DND-41 (cell line): Measurements from ENCODE around the gene TFEB.

ENCODE experiments used
- ATAC-seq: fragments of 200-7000 bp; cut with Tn5 transposase; 3 replicates; pipeline ENCODE4 v1.9.1; 2021; ENCODE audit warnings: low read depth; ENCODE audit not compliant: insufficient read depth
- DNase-seq: peaks from one replicate; pipeline ENCODE4 v3.0.0-alpha.2; 2020
- H2AFZ ChIP-seq: 2 replicates; pipeline ENCODE4 v1.6.0; 2012; ENCODE audit warnings: low read depth, low read length
- H3K27ac ChIP-seq: 2 replicates; pipeline ENCODE4 v1.5.1; 2012; ENCODE audit warnings: low read length, inconsistent platforms
- H3K27me3 ChIP-seq: fragments of 200-600 bp; sonication (generic); 2 replicates; pipeline ENCODE4 v1.6.0; 2012; ENCODE audit warnings: low read length, mild to moderate bottlenecking, inconsistent platforms; ENCODE audit not compliant: insufficient read depth, poor library complexity
- H3K36me3 ChIP-seq: 2 replicates; pipeline ENCODE4 v1.5.1; 2012; ENCODE audit warnings: low read length, inconsistent platforms; ENCODE audit not compliant: insufficient read depth
- H3K4me1 ChIP-seq: 2 replicates; pipeline ENCODE4 v1.5.1; 2012; ENCODE audit warnings: mild to moderate bottlenecking, low read length; ENCODE audit not compliant: insufficient read depth
- H3K4me2 ChIP-seq: 2 replicates; pipeline ENCODE4 v1.6.0; 2012; ENCODE audit warnings: mild to moderate bottlenecking, moderate library complexity, low read length, inconsistent platforms; ENCODE audit not compliant: insufficient read depth
- H3K4me3 ChIP-seq, 2 experiments: fragments of 200-600 bp in 1 of 2; shearing (Covaris generic) in 1 of 2; 2 replicates each; pipeline ENCODE4 v1.5.1; 2012 to 2016; ENCODE audit warnings: inconsistent platforms in 2 of 2, low read length in 2 of 2, mild to moderate bottlenecking in 2 of 2, low read depth in 1 of 2, moderate library complexity in 1 of 2
- H3K79me2 ChIP-seq: 2 replicates; pipeline ENCODE4 v1.6.0; 2012; ENCODE audit warnings: low read length, inconsistent platforms; ENCODE audit not compliant: insufficient read depth
- H3K9ac ChIP-seq: 2 replicates; pipeline ENCODE4 v1.6.0; 2012; ENCODE audit warnings: low read depth, mild to moderate bottlenecking, inconsistent platforms, low read length, moderate library complexity
- H3K9me3 ChIP-seq: 2 replicates; pipeline ENCODE4 v1.5.1; 2012; ENCODE audit warnings: low read length, moderate library complexity, mild to moderate bottlenecking, inconsistent platforms; ENCODE audit not compliant: insufficient read depth, severe bottlenecking
- H4K20me1 ChIP-seq: 2 replicates; pipeline ENCODE4 v1.6.0; 2012; ENCODE audit warnings: low read length; ENCODE audit not compliant: insufficient read depth
- CTCF ChIP-seq: IDR thresholded peaks from 2 replicates; pipeline ENCODE4 v1.5.1; 2012; ENCODE audit warnings: borderline replicate concordance, low read length, moderate library complexity, mild to moderate bottlenecking; ENCODE audit not compliant: poor library complexity, severe bottlenecking; ENCODE audit errors: extremely low read depth
- EZH2 ChIP-seq: IDR thresholded peaks from 3 replicates; pipeline ENCODE4 v1.6.1; 2012; ENCODE audit warnings: borderline replicate concordance, low read depth, mild to moderate bottlenecking, moderate library complexity, low read length, inconsistent platforms; ENCODE audit not compliant: severe bottlenecking

The TFEB gene

GRCh38 chr6:41684311-41685180 is 50.9 kb downstream of the TFEB start:
- H3K4me1 ChIP-seq = peaks cover 18% of the 10 kb centered on the region
- no peaks in the 10 kb centered on the region for H3K79me2 ChIP-seq
- no peaks in the 10 kb centered on the region for H4K20me1 ChIP-seq
- no peak for ATAC-seq
- H3K9me3 ChIP-seq = no peaks in the 10 kb centered on the region
- no peak for DNase-seq
- H2AFZ ChIP-seq = no peak overlapping the region
- TF ChIP-seq EZH2 (no peak), CTCF (no peak)
- H3K27me3 ChIP-seq = no peaks in the 10 kb centered on the region
- H3K36me3 ChIP-seq = peaks cover 7% of the 10 kb centered on the region; the same call in 1 of the 2 replicates
- no peak overlapping the region for H3K27ac ChIP-seq
- no peak overlapping the region for H3K9ac ChIP-seq
- H3K4me2 ChIP-seq = no peak overlapping the region
- H3K4me3 ChIP-seq = no peak overlapping the region

- Histone ChIP-seq H3K4me1 (peaks cover 18% of the 10 kb centered on the region), H3K36me3 (peaks cover 7% of the 10 kb centered on the region; the same call in 1 of the 2 replicates), H3K4me2 (peak overlapping the region; percentile 32), H3K9me3 (no peaks in the 10 kb centered on the region), H2AFZ (peak overlapping the region; percentile 53; the same call in 1 of the 2 replicates), H3K27me3 (no peaks in the 10 kb centered on the region), H3K79me2 (no peaks in the 10 kb centered on the region), H4K20me1 (no peaks in the 10 kb centered on the region), H3K9ac (no peak overlapping the region), H3K27ac (0 out of 2 replicates have a peak overlapping the region, but pooled peaks have one; percentile 12), H3K4me3 (no peak overlapping the region)
- DNase-seq = peak; percentile 80
- peak; percentile 97 for ATAC-seq
- TF ChIP-seq EZH2 (no peak), CTCF (peak; percentile 96)
Observed at GRCh38 chr6:41683523-41684310, 51.7 kb downstream of the TFEB start.

GRCh38 chr6:41683273-41683522 is 52.2 kb downstream of the TFEB start:
- DNase-seq (no peak), ATAC-seq (no peak)
- Histone ChIP-seq H3K36me3 (peaks cover 6% of the 10 kb centered on the region; the same call in 1 of the 2 replicates), H4K20me1 (no peaks in the 10 kb centered on the region), H3K79me2 (no peaks in the 10 kb centered on the region), H3K4me2 (peak overlapping the region; percentile 32), H3K27me3 (no peaks in the 10 kb centered on the region), H3K4me3 (no peak overlapping the region), H2AFZ (peak overlapping the region; percentile 53; the same call in 1 of the 2 replicates), H3K9ac (no peak overlapping the region), H3K4me1 (peaks cover 18% of the 10 kb centered on the region), H3K9me3 (no peaks in the 10 kb centered on the region), H3K27ac (no peak overlapping the region)
- TF ChIP-seq CTCF (no peak), EZH2 (no peak)
